GM12873 (cell line): ENCODE measurements around the gene LRG1.

ENCODE experiments used
- CTCF ChIP-seq: IDR thresholded peaks from 2 replicates; pipeline ENCODE4 v1.5.1; 2012; ENCODE audit warnings: low read depth, mild to moderate bottlenecking, moderate library complexity, low read length, control low read depth; ENCODE audit not compliant: insufficient read depth; ENCODE audit errors: missing control alignments

The LRG1 gene

DNA sequence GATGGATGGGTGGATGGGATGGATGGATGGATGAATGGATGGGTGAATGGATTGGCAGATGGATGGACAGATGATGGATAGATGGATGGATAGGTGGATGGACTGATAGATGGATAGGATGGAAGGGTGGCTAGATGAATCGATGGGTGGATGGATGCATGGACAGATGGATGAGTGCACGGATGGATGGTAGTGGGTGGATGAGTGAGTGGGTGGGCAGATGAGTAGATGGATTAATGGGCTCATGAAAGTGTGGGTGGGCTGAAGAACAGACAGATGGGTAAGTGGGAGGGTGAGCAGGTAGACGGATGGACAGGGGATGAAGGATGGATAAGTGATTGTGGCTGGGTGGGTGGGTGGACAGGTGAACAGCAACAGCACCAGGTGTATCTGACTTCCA is 13.9 kb upstream of the LRG1 start:
- no peak for TF ChIP-seq CTCF

- TF ChIP-seq CTCF: no peak
Observed at GRCh38 chr19:4553092-4553695, 13.4 kb upstream of the LRG1 start.

DNA sequence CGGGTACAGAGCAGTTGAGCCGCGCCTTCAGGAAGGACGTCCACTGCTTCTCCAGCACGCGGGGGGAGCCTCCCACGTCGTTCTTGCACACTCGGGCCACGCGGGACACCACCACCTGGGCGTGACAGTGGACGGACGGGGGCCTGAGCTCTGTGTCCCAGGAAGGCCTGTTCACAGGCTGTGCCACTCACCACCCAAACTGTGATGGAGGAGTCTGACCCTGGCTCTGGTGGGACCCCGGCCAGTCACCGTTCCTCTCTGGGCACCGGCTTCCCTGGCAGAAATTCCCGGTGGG is 12.6 kb upstream of the LRG1 start:
- no peak for TF ChIP-seq CTCF

- no peak for TF ChIP-seq CTCF
Observed at GRCh38 chr19:4550479-4551050, 10.7 kb upstream of the LRG1 start.

DNA sequence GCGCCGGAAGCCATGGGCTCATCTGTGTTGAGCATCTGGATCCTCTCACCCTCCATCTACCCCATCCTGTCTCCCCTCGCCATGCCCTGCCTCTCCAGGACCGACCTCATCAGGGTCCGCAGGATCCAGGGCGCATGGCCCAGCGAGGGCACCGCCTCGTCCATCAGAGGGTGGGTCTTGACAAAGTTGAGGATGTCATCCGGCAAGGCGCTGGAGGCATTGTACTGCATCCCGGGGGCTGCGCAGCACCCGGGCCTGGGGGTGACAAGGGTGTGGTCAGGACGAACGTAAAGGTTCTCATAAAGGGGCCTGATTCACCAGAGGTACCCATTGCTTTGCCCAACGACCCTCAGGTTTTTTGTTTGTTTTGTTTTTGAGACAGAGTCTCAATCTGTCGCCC is 10.2 kb upstream of the LRG1 start:
- TF ChIP-seq CTCF: no peak

DNA sequence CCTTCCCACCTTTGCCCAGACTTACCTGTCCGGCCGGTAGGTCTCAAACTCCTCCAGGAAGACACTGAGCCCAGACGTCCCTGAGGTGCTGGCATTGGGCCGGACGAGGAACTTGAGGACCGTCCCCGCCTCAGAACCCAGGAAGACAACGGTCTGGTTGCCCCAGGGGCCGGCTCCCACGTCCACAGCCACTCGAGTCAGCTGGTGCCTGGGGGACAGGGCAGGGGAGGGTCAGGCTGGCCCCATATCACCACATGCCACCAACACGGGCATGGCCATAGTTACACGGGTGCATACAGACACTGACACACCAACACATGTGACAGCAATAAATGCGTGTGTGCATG is 8.4 kb upstream of the LRG1 start:
- no peak for TF ChIP-seq CTCF

DNA sequence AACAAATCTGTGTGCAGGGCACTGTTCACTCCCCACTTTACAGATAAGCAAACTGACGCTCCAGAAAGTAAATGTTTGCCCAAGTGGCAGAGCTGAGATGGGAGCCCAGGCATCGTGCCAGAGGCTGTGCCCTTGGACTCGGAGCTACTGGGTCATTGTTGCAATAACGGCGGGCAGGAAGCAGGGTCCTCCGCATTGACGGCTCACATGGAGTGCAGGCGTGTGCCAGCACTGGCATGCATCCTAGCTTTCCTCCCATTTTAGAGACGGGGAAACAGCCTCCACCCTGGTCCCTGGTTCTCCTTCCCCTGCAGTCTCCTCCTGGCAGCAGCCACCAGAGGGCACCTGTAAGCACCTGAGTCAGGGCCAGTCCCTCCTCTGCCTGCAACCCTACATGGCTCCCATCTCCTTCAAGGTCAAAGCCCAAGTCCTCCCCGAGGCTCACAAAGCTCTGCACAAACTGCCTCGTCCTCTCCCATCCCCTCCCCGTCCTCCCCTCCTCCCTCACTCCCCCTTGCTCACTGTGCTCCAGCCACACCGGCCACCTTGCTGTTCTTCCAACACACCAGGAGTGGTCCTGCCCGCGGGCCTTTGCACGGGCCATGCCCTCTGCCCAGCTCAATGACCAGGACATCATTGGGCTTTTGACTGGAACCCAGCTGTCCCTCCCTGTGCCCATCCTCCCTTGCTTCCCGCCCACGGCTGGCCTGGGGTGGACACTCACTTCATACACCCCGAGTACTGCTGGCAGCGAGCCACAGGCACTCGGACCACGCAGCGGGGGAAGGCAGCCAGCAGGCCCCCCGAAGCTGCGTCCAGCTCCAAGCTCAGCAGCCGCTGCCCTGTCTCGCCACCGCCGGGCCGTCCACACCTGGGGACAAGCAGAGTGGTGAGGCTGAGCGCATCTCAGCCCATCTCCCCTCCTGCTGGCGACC is 7.7 kb upstream of the LRG1 start:
- TF ChIP-seq CTCF: peak; percentile 63
